HG03095 (cell line): Measurements from ENCODE around the gene FNDC3B.
"Not testable (repeated sequence)": the region's sequence is repeated elsewhere in the genome, so short reads cannot be mapped to it uniquely, and the experiment has no call there.

ENCODE experiments used
- ATAC-seq: cut with Tn5 transposase; IDR thresholded peaks from one replicate; pipeline ENCODE4 v1.9.1; 2021; ENCODE audit warnings: moderate library complexity; ENCODE audit not compliant: unreplicated experiment

The FNDC3B gene

DNA sequence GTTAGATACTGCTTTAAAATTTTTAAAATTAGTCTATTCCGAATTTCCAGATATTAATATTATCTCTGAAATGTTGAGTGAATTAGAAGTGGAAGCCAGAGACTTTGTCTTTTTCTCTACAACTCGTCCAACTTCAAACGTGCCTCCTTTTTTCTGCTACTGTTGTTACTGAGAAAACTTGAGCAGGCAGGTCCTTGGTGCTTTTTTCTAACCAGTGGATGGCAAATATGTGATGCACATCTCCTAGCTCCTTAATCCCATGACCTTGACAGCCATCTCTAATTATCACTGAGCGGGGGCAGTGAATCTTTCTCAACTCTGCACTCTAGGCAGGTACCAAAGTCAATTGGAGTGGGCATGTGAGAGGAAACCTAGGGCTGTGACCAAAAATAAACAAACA, 50.7 kb downstream of the FNDC3B start:
- ATAC-seq = no peak

DNA sequence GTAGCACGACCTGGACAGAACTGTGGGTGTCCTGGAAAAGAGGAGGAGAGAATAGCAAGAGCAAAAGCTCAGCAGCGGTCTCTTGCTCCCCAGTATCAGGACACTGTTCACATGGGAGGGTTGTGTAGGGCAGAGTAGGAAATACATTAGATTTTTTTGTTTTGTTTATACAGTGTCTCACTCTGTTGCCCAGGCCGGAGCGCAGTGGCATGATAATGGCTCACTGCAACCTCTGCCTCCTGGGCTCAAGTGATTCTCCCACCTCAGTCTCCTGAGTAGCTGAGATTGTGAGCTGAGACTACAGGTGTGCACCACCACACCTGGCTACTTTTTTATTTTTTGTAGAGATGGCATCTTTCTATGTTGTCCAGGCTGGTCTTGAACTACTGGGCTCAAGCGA, 53.3 kb downstream of the FNDC3B start:
- ATAC-seq = no peak

DNA sequence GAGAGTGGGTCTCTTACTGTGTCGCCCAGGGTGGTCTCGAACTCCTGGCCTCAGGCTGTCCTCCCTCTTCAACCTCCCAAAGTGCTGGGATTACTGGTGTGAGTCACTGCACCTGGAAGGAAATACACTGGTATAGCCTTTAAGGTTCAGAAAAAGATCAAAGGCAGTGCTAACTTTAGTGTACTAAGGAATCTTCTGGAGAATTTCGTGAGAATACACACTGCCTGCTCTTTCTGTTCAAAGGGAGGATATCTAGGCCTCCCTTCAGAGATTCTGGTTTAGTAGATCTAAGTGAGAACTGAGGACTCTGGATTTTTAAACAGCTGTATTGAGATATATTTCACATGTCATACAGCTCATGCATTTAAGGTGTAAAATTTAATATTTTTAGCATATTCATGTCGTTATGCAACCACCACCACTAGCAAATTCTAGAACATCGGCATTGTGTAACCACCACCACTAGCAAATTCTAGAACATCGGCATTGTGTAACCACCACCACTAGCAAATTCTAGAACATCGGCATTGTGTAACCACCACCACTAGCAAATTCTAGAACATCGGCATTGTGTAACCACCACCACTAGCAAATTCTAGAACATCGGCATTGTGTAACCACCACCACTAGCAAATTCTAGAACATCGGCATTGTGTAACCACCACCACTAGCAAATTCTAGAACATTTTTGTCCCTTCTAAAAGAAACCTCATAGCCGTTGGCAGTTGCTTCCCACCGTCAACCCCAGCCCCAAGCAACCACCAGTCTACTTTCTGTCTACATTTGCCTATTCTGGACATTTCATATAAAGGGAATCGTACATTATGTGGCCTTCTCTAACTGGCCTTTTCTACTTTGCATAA, 54.4 kb downstream of the FNDC3B start:
- not testable (repeated sequence) for ATAC-seq

DNA sequence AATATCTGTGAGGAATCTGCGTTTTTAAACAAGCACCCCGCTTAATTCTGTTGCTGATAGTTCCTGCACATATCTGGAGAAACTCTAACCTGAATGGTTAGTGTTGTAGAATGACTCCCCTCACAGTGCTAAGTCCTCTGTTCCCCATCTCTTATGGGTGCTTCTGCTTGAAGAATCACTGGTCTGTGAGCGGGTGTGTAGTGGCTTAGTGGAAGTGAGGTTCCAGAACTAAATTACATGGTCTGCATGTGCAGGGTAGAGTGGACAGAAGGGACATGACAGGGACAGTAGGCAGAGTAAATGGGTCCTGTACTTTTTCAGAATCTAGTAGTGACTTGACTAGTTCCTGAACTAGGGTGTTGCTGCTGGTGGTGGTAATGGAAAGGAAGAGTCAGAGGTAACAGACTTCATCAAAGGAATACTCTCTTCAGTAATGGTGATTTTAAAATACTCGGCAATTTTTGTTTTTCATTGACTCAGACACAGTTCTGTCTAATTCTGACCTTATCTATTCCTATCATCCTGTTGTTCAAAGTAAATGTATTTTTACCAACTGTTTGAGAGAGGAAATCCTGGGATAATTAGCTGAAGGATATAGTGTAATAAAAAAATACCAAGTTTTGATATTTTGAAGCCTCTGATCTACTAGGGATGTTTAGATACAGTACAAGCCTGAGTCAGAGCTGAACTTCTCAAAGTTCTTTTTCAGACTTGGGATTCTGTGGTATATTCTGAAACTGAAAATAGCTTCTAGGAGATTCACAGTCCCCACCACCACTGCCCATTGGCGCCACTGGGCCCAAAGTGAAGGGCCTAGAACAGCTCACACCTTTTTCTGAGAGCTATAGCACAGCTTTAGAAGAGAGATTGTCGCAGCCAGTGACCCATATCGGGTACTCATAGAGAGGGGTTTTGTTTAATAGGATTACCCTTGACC, 55.5 kb downstream of the FNDC3B start:
- peak; percentile 88 for ATAC-seq

DNA sequence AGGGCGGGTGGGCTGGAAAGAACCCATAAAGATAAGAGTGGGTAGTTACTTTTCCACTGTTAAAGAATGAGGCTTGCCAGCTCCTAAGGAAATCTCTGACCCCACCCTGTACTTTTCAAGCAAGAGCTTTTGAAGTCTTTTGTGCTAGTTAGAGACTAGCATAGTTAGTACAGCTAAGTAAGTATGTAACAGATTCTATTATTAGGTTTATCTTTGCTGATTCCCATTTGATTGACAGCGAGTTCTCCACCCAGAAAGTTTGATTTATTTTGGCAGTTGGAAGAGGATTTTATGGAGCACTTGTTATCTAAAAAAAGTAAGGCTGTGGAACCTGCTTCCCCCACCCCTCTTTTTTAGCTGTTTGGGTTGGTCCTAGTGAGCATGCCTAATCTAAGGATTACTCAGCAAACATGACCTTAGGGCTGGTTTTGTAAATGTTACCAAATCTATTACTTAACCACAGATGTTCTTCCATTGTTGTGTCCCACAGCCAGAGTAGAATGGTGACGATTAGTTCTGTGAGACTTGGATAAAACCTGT, 57.6 kb downstream of the FNDC3B start:
- ATAC-seq = no peak

DNA sequence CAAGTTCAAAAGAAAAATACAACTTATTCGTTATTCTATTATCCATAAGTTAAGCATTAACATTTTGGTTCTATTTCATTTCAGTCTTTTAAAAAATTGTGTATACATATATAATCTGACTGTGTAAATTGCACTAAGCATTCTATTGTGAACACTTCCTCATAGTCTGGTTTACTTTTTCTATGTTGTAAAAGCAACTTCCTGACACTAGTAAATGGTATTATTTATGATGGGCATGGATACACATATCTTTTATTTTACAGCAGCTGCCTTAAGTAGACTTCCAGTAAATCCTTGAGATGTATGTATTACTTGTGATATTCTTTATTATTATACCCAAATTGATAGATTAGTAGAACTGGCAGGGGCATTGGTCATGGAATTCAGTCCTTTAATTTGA, 58.2 kb downstream of the FNDC3B start:
- no peak for ATAC-seq

DNA sequence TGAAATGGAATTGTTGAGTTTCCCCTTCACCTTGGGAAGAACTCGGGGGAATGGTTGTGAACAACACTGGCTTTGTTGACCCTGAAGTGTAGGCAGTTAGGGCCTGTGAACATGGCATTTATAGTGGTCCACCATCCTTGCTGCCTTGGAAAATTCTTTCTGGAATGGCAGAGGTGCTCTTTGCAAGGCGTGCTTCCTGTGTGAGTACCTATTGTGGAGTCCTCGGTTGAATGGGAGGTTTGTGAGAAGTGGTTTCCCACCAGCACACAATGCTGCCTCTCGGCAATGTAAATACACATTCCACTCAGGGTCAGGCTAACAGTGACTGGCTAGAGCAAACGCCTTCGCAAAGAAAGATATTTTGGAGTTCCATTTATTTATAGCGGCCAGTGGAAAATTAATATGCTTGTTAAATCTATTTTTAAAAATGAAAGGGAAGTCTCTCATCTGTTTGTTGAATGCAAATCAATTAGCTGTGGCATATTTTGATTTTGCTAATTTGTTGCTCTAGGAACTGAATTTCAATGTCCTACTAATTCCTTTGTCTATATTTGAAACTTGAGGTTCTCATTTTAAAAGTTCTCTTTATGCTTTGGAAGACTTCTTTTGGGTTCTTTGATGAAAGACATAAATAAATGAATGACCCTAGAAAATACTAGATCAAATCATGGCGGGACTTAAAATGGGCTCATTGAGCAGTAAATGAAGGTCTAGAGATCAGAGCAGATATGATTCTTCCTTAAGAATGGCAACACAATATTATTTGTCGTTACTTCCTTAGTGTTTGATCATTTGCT, 59.5 kb downstream of the FNDC3B start:
- no peak for ATAC-seq

DNA sequence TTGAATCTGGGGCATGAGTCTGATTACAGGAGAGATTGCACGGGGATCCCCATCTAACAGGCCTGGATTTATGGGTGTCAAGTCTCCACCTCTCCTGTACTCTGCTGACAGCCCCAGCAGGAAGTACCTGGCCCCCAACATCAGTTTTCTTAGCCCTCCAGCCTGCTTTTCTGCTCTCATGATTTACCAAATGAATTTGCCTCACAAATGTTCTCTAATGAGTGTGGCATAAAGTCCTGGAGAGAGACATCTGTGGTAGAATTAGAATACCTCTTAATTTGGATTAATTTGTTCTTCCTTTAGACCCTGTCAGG, 60.1 kb downstream of the FNDC3B start:
- no peak for ATAC-seq

DNA sequence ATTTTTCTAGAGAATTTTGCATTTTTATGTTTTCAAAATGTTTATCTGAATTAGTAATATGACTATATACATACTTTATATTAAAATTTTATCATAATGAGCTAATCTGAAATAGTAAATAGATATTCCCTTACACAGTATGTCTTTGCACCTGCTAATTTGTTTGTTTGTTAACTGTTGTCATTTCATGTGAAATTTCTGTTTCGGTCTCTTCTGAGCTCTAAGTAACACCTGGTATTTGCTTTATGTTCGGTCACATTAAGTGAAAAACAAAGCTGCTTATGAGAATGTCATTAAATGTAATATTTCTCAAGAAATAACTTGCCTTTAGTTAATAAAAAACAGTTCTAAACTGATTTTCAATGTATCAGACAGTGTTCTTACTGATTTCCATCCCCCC, 61.1 kb downstream of the FNDC3B start:
- peak; percentile 44 for ATAC-seq

DNA sequence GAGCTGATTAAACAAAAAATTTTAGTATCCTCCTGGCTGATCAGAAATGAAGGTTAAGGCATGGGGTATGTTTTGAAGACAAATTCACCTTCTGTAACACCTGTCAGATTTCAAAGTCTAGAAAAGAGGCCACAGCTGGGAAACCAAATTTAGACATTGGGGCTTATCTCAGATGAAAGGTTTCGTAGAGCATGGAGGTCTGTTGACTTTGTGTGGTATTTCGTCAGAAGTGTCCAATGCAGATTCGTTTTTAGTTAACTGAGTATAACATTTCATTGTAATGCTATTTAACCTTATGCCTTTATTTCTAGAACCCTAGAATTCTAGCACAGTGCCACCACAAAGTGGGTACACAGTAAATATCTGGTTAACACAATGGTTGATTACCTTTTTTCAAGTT, 61.7 kb downstream of the FNDC3B start:
- peak; percentile 55 for ATAC-seq

DNA sequence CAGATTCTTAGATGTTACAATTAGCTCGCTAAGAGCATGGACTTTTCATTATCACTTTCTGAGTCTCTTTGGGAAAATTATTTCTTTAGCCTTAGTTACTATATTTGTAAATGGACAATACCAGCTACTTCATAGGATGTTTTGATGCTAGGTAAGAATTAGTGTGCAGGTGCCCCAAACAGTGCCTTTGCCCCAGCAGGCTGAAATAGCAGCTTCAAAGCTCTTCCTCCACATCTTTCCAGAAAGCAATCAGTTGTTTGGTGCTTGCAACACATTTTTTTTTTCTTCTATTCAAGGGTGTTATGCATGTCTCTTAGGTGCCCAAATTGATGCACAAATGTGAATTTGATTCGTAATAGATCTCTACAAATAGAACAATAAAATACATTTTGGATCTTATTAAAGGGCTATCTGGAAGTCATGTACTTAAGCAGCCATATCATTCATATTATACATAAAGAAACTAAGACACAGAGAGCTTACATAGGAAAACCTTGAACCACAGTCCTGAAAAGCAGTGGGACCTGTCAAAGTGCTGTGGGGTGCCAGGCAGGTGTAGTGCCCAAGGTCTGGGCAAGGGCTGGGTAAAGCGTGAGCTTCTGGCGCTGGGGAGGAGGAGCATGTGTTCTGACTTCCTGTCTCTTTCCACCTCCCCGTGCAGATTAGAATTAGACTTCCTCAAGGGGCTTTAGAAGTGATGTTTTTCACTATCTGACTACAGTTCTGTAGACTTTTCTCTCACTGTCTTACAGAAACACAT, 62.9 kb downstream of the FNDC3B start:
- ATAC-seq = no peak

DNA sequence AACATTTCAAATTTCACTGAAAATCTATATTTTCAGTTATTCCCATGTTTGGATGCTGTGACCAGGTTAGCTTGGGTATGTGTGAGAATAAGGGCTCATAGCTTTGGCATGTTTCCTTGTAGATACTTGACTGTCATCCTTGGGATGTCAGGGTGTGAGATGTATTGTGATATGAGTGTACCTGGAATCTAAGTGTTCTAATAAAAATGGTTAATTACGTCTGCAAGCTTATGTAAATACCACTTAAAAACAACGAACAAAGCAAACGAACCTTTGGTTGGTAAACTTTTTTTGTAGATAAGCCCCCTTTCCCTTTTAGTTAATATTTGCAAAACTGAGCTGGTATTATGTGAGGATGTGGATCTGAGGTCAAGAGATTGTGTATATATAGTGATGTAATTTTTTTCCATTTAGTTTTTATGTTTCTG, 63.5 kb downstream of the FNDC3B start:
- ATAC-seq = no peak

DNA sequence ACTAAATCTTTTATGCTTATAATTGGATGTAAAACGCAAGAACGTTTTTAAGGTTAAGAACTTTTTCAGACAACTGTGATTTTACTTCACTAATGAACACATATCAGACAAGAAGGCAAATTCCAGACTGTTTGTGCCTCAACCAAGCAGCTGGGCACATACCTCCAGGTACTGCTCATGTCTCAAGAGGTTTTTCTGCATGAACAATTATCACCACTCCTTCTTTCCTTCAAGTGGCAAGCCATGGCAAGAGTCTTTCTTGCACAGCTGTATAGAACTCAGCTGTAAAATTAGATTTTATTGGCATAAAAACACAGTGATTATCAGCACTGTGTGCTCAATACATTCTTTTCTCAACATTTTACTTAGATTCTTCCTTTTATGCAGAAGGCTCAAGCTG, 64.3 kb downstream of the FNDC3B start:
- no peak for ATAC-seq

DNA sequence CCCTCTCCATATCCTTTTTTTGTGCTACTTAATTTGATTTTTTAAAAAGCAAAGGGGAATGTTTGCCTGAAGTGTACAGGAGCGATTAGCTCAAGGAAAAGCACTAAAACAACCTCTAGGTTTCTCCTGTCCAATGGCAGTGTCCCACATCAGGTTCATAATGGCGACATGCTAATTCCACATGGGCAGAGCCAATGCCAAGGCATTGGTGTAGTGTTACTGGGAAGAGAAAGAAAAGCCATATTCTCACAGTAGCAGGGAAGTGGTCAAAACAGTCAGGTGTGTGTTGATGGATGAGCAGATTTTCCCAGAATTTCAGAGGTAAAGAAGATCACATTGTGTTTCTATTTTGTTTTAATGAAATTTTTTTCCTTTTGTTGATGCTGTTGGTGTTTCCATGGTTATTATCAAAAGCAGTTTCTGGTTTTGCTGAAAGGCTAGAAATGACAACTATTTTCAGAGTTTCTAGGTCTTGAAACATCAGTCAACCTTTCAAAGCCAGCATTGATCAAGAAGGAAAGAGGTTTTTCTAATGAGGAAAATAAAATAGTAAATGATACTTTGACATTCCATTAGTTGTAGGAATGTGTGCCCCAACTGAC, 65.2 kb downstream of the FNDC3B start:
- ATAC-seq = no peak

DNA sequence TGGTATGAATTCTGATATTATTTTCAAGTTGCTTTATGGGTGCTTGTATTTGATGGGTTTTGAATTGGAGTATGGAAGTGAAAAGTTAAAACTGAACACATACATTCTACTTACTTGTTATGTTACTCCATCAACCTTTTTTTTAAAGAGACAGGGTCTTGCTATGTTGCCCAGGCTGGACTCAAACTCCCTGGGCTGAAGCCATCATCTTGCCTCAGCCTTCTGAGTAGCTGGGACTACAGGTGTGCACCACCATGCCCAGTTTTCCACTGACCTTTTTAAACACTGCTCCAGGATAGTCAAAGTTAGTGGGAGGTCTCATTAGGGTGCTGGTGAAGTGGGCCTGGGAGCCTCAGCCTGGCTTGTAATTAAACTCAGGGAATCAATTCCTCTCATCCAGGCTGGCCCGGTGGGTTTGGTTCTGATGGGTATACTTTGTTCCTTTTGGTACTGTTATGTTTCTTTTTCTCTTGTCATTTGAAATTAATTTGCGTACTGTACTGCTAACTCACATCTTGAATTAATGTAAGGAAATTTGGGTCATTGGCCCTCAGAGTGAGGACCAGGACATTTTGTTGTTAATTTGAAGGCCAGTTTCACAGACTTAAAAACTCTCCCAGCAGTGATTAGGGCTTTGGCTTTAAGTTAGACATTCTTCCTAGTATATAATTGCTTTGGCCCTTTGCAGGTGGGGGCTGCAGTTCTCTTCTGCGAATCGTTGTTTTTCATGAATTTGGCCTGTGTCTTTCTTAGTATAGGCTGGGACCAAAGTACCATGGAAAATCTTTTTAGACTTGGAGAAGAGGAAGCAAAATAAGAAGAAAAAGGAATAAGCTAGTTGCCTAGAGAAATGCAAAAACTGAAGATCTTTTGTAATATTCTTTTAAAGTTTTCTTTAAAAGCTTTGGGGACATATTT, 66.9 kb downstream of the FNDC3B start:
- ATAC-seq = no peak

DNA sequence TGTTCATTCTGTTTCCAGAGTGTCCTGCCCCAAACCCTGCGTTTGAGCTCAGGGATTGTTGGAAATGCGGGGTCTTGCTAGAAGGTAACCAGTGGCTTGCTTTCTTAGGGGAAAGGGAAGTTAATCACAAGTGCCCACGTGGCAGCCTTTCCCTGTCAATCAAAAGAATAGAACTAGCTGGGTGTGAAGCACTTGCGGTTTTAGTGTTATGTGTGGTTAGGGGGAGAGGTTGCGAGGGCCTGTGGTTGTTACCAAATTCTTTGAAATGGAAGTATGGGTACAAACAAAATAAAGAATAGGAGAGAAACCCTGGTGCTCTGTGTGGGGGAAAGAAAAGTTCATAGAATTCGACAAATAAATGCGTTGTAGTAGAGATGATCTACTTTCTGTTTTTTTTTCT, 67.6 kb downstream of the FNDC3B start:
- ATAC-seq = peak; percentile 35

DNA sequence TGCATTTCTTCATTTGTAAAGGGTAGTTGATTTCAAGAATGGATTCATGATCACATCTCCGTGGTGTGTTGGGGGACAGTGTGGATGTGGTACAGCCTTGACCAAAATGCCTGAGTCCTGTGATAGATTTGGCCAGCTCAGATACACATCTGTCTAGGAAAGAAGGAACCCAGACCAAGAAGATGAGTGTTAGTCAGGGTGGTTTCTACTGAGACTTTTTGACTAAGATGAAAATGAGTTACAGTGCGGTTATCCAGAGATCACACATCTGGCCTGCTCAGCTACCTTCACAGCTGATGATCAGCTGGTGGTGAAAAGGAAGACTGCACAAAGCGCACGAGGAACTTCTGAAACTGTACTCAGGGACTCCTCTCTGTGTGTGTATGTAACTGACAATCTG, 68.0 kb downstream of the FNDC3B start:
- peak; percentile 90 for ATAC-seq

DNA sequence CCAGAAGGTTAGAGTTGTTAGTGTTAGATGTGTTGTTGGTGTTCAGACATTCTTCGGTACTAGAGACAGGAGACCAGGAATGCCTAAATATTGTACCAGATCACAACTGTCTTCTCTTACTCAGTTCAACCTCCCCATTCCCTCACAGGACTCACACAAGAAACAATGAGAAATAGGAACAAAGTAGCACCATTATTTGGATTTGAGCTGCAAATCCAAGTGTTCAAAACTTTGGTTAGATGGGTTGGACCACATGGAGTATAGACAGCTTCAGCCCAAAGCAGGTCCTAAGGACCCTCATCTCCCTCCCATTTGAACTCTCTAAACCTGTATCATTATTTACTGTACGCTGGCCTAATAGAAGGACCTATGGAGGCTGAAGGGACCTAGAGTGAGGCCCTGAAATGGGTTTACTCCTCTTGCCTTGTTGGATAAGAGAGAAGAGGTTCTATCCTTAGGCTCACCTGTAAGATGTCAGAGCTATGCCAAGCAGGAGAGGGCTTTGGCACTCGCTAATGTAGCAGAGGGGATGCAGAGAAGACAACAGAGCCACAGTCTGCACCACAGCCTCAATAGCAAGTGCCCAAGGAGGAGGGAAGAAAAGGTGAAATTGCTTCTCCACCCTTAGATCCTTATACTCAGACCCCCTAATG, 70.9 kb downstream of the FNDC3B start:
- ATAC-seq = no peak
